DND-41 (cell line): ENCODE data around the gene GDAP2.

Experiments
- EZH2 ChIP-seq: IDR thresholded peaks from 3 replicates; pipeline ENCODE4 v1.6.1; 2012; ENCODE audit warnings: borderline replicate concordance, low read depth, mild to moderate bottlenecking, moderate library complexity, low read length, inconsistent platforms; ENCODE audit not compliant: severe bottlenecking
- TF ChIP-seq, protein P1 (sequence below): IDR thresholded peaks from 2 replicates; pipeline ENCODE4 v1.5.1; 2012; ENCODE audit warnings: borderline replicate concordance, low read length, moderate library complexity, mild to moderate bottlenecking; ENCODE audit not compliant: poor library complexity, severe bottlenecking; ENCODE audit errors: extremely low read depth

GRCh38 chr1:117830222-117830621 lies 99.2 kb downstream of the GDAP2 start:
- TF ChIP-seq, protein P1, sequence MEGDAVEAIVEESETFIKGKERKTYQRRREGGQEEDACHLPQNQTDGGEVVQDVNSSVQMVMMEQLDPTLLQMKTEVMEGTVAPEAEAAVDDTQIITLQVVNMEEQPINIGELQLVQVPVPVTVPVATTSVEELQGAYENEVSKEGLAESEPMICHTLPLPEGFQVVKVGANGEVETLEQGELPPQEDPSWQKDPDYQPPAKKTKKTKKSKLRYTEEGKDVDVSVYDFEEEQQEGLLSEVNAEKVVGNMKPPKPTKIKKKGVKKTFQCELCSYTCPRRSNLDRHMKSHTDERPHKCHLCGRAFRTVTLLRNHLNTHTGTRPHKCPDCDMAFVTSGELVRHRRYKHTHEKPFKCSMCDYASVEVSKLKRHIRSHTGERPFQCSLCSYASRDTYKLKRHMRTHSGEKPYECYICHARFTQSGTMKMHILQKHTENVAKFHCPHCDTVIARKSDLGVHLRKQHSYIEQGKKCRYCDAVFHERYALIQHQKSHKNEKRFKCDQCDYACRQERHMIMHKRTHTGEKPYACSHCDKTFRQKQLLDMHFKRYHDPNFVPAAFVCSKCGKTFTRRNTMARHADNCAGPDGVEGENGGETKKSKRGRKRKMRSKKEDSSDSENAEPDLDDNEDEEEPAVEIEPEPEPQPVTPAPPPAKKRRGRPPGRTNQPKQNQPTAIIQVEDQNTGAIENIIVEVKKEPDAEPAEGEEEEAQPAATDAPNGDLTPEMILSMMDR: no peak
- TF ChIP-seq EZH2: no peak
